Activated CD4-positive, alpha-beta T cell treated with anti-CD3 and anti-CD28 coated beads, Interleukin-2, amount 10 ng/mL, durations not matched to agents 7 days and 5 days (primary cell): ENCODE data around the gene ANKRD22. TPM values are rescaled to one million over a fixed set of nuclear protein-coding genes. Genes with fewer than 3 reads are reported as not detected.
A peak's percentile ranks its signal among the peaks of the same experiment; 100 is the strongest.

Source experiments
- CTCF ChIA-PET: fragments of 350-600 bp; sonication (Branson Sonifier 250); formaldehyde crosslinking; loops from one replicate; lab custom pipeline; 2021; ENCODE audit warnings: antibody characterized with exemption; lab: Charles Lee
- POLR2A ChIA-PET: fragments of 350-600 bp; sonication (Branson Sonifier 250); formaldehyde crosslinking; loops from one replicate; lab custom pipeline; 2021; ENCODE audit warnings: antibody characterized with exemption; lab: Charles Lee
- DNase-seq: peaks from one replicate; pipeline ENCODE4 v3.0.0-alpha.2; 2020
- H3K27ac Mint-ChIP-seq: one replicate; pipeline ENCODE4 v1.8.0; 2021; ENCODE audit warnings: mild to moderate bottlenecking, moderate library complexity, mixed read lengths
- H3K27me3 Mint-ChIP-seq: one replicate; pipeline ENCODE4 v1.8.0; 2021; ENCODE audit warnings: mixed read lengths
- H3K36me3 Mint-ChIP-seq: one replicate; pipeline ENCODE4 v1.8.0; 2021; ENCODE audit warnings: low read depth, mixed read lengths
- H3K4me1 Mint-ChIP-seq: one replicate; pipeline ENCODE4 v1.8.0; 2021; ENCODE audit warnings: mixed read lengths
- H3K4me3 Mint-ChIP-seq: one replicate; pipeline ENCODE4 v1.8.0; 2021; ENCODE audit warnings: mild to moderate bottlenecking, moderate library complexity, mixed read lengths
- H3K9me3 Mint-ChIP-seq: one replicate; pipeline ENCODE4 v1.8.0; 2021; ENCODE audit warnings: mixed read lengths
- total RNA-seq, 2 experiments: library from RNA; stranded (reverse); gene quantifications; one replicate each; pipeline ENCODE4 v1.2.3, GENCODE V29; 2021

The ANKRD22 gene
- total RNA-seq, 2 experiments from 2014 or later: 0.17 to 0.48 TPM

GRCh38 chr10:88870089-88870488, 18.4 kb upstream of the ANKRD22 start:
- Mint-ChIP-seq H3K27ac (no peak overlapping the region), H3K36me3 (peaks cover 2% of the 10 kb centered on the region), H3K4me3 (no peak overlapping the region), H3K9me3 (no peaks in the 10 kb centered on the region), H3K27me3 (peaks cover 9% of the 10 kb centered on the region), H3K4me1 (peaks cover 3% of the 10 kb centered on the region)
- POLR2A ChIA-PET: interaction anchor here (0.9 kb wide), 1 partner anchor 10 kb away, joined by 3 read pairs; no protein-coding TSS in a partner anchor
- CTCF ChIA-PET: interaction anchor here (0.7 to 1.4 kb wide), 7 partner anchors 8 to 148 kb away, joined by 3 to 6 read pairs (median 4); partner anchors contain the start of gene STAMBPL1
- DNase-seq: no peak

- CTCF ChIA-PET: interaction anchor here (1.0 kb wide), 1 partner anchor 10 kb away, joined by 3 read pairs; no protein-coding TSS in a partner anchor
Measured at GRCh38 chr10:88866454-88866853, 14.8 kb upstream of the ANKRD22 start.

GRCh38 chr10:88865281-88865876, 13.7 kb upstream of the ANKRD22 start:
- Mint-ChIP-seq H3K27me3 (peaks cover 11% of the 10 kb centered on the region), H3K4me1 (peaks cover 3% of the 10 kb centered on the region), H3K4me3 (no peak overlapping the region), H3K9me3 (no peaks in the 10 kb centered on the region), H3K27ac (no peak overlapping the region), H3K36me3 (no peaks in the 10 kb centered on the region)
- no peak for DNase-seq
- POLR2A ChIA-PET: no interaction called here
- CTCF ChIA-PET: no interaction called here

More at GRCh38 chr10:88866454-88866853, 14.8 kb upstream of the ANKRD22 start:
- DNase-seq: no peak
- POLR2A ChIA-PET: no interaction called here
- no peak overlapping the region for H3K27ac Mint-ChIP-seq
- H3K4me1 Mint-ChIP-seq: peaks cover 3% of the 10 kb centered on the region
- no peaks in the 10 kb centered on the region for H3K9me3 Mint-ChIP-seq
- peaks cover 2% of the 10 kb centered on the region for H3K36me3 Mint-ChIP-seq
- H3K27me3 Mint-ChIP-seq: peaks cover 13% of the 10 kb centered on the region
- H3K4me3 Mint-ChIP-seq: no peak overlapping the region

GRCh38 chr10:88861036-88861435, 9.4 kb upstream of the ANKRD22 start:
- Mint-ChIP-seq H3K4me1 (no peaks in the 10 kb centered on the region), H3K36me3 (no peaks in the 10 kb centered on the region), H3K4me3 (no peak overlapping the region), H3K27ac (no peak overlapping the region), H3K9me3 (no peaks in the 10 kb centered on the region), H3K27me3 (peaks cover 17% of the 10 kb centered on the region)
- CTCF ChIA-PET: interaction anchor here (1.6 kb wide), 1 partner anchor 25 kb away, joined by 4 read pairs; no protein-coding TSS in a partner anchor
- DNase-seq: no peak
- POLR2A ChIA-PET: no interaction called here

DNA sequence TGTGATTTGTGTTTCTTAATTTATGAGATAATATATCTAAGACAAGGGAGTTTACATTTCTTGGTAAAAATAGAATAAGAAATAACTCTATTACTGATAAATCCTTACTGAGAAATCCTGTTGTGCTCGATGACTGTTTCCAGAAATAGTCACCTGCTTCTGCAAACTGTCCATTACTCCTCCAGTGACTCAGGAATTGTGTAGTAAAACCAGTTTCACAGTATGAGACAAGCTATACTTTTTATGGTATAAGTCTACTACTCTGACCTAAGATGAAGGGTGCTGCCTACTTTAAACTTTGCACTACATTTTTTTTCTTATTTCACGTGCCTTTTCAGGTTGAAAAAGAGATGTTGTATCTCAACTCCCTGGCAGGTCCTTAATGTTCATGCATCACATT, 6.8 kb upstream of the ANKRD22 start:
- no peaks in the 10 kb centered on the region for H3K36me3 Mint-ChIP-seq
- ChIA-PET POLR2A (no interaction called here), CTCF (no interaction called here)
- H3K27me3 Mint-ChIP-seq: peaks cover 11% of the 10 kb centered on the region
- no peaks in the 10 kb centered on the region for H3K9me3 Mint-ChIP-seq
- DNase-seq: no peak
- no peak overlapping the region for H3K27ac Mint-ChIP-seq
- H3K4me3 Mint-ChIP-seq: no peak overlapping the region
- H3K4me1 Mint-ChIP-seq: peaks cover 2% of the 10 kb centered on the region

DNA sequence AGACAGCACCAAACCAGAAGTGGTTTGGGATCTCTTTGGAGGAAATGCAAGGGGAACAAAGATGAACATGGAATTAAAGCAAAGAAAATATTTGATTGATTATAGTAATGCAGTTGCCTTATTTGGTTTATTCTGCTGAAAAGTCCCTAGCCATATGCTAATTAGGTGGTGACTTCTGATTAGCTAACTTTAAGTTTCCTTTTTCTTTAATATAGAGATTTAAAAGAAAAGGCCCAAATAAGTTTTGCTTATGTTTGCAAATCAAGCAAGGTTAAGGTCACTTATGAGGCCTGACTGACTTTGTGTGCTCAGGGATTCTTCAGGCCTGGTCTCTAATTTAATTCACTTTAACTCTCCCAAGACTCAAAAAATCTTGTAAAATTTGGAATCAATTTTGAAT, 6.2 kb upstream of the ANKRD22 start:
- CTCF ChIA-PET: interaction anchor here (1.3 kb wide), 1 partner anchor 12 kb away, joined by 4 read pairs; no protein-coding TSS in a partner anchor
- POLR2A ChIA-PET: no interaction called here
- no peaks in the 10 kb centered on the region for H3K9me3 Mint-ChIP-seq

DNA sequence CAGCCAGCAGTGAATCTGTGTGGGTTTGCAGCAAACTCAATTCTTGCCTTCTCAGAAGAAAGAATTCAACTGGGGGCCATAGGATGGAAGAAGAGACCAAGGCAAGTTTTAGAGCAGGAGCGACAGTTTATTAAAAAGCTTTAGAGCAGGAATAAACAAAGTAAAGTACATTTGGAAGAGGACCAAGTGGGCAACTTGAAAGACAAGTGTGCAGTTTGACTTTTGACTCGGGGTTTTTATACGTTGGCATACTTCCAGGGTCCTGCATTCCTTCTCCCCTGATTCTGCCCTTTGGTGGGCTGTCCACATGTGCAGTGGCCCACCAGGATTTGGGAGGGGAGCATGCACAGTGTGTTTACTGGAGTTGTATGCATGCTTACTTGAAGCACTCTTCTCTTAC, 3.0 kb upstream of the ANKRD22 start:
- no peak for DNase-seq
- H3K36me3 Mint-ChIP-seq: no peaks in the 10 kb centered on the region
- H3K4me3 Mint-ChIP-seq: no peak overlapping the region
- H3K27me3 Mint-ChIP-seq: peaks cover 6% of the 10 kb centered on the region
- H3K4me1 Mint-ChIP-seq: peaks cover 8% of the 10 kb centered on the region
- H3K9me3 Mint-ChIP-seq: no peaks in the 10 kb centered on the region
- POLR2A ChIA-PET: no interaction called here
- H3K27ac Mint-ChIP-seq: no peak overlapping the region
- CTCF ChIA-PET: interaction anchor here (1.9 kb wide), 1 partner anchor 9 kb away, joined by 5 read pairs; no protein-coding TSS in a partner anchor

More for the DNA sequence above, 6.2 kb upstream of the ANKRD22 start:
- H3K36me3 Mint-ChIP-seq: no peaks in the 10 kb centered on the region
- no peak overlapping the region for H3K4me3 Mint-ChIP-seq
- H3K27ac Mint-ChIP-seq: no peak overlapping the region
- peaks cover 6% of the 10 kb centered on the region for H3K4me1 Mint-ChIP-seq
- H3K27me3 Mint-ChIP-seq: peaks cover 6% of the 10 kb centered on the region
- no peak for DNase-seq

DNA sequence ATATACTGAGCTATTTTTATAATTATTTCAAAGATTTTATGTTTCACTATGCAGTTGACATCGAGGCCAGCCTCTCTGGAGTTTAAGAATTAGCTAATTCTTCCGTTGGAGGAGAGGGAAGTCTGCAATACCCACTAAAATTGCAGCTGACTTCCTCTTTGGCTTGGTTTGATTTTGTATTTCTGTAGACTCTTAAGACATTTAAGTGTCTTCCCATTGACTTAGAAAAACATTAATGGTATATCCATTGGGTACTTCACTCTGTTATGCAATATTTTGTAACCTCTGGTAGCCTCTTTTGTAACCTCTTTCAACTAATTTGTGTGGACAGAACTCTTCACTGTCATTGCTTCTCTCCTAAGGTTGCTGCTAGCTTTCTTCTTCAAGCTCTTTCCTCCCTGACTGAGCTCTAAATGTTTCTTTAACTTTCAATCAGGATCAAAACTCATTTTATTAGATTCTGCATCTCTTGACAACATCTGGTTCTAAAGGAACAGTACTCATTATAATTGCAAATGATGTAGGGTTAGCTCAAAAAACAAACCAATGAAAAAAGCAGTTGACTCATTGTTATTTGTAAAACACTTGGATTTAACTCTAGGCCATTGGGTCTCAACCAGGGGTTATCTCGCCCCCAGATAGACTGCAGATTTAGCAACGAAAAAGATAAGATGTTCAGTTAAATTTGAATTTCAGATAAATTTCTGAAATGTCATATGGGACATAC, 1.7 kb upstream of the ANKRD22 start:
- H3K9me3 Mint-ChIP-seq: no peaks in the 10 kb centered on the region

DNA sequence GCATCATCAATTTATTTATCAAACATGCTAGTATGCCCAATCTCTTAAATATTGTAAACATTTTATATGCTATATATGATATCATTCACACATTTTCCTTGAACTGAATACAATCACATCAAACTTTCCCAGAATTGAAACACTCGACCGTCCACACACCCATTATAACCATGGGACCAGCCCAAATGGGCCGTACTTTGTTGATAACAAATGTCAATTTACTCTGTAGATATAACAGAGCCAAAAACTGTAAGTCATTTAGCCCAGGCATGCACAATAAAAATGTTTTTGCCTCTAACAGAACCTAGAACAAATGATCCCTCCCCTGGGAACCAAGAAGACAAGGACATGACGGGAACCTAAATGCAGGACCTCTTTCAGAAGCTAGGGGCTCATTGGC, 683 bp upstream of the ANKRD22 start:
- peaks cover 21% of the 10 kb centered on the region for H3K4me1 Mint-ChIP-seq
- no peak overlapping the region for H3K27ac Mint-ChIP-seq
- no peak overlapping the region for H3K4me3 Mint-ChIP-seq
- H3K27me3 Mint-ChIP-seq: peaks cover 6% of the 10 kb centered on the region
- no peaks in the 10 kb centered on the region for H3K9me3 Mint-ChIP-seq
- H3K36me3 Mint-ChIP-seq: no peaks in the 10 kb centered on the region
- CTCF ChIA-PET: interaction anchor here (1.1 to 2.0 kb wide), 3 partner anchors 17 to 80 kb away, joined by 4 to 12 read pairs (median 5); no protein-coding TSS in a partner anchor
- POLR2A ChIA-PET: no interaction called here
- no peak for DNase-seq

More for the DNA sequence above, 1.7 kb upstream of the ANKRD22 start:
- no peak overlapping the region for H3K4me3 Mint-ChIP-seq
- no peak for DNase-seq
- peaks cover 18% of the 10 kb centered on the region for H3K4me1 Mint-ChIP-seq
- H3K36me3 Mint-ChIP-seq: no peaks in the 10 kb centered on the region
- CTCF ChIA-PET: interaction anchor here (0.7 to 2.0 kb wide), 6 partner anchors 9 to 905 kb away, joined by 3 to 12 read pairs (median 4); no protein-coding TSS in a partner anchor
- H3K27me3 Mint-ChIP-seq: peaks cover 6% of the 10 kb centered on the region
- POLR2A ChIA-PET: no interaction called here
- no peak overlapping the region for H3K27ac Mint-ChIP-seq

- H3K4me3 Mint-ChIP-seq: no peak overlapping the region
- ChIA-PET CTCF (no interaction called here), POLR2A (no interaction called here)
- no peaks in the 10 kb centered on the region for H3K36me3 Mint-ChIP-seq
- peaks cover 1% of the 10 kb centered on the region for H3K27me3 Mint-ChIP-seq
- no peak overlapping the region for H3K27ac Mint-ChIP-seq
- H3K9me3 Mint-ChIP-seq: peaks cover 1% of the 10 kb centered on the region
- no peak for DNase-seq
- H3K4me1 Mint-ChIP-seq: peaks cover 21% of the 10 kb centered on the region
Measured at GRCh38 chr10:88850712-88851111, 932 bp downstream of the ANKRD22 start.

- peaks cover 3% of the 10 kb centered on the region for H3K9me3 Mint-ChIP-seq
- H3K4me3 Mint-ChIP-seq: no peak overlapping the region
Measured at GRCh38 chr10:88849234-88849633, 2.4 kb downstream of the ANKRD22 start.

GRCh38 chr10:88848499-88848898, 3.1 kb downstream of the ANKRD22 start:
- Mint-ChIP-seq H3K9me3 (peaks cover 3% of the 10 kb centered on the region), H3K27ac (peak overlapping the region; percentile 58), H3K36me3 (peaks cover 4% of the 10 kb centered on the region), H3K4me3 (no peak overlapping the region), H3K27me3 (peaks cover 13% of the 10 kb centered on the region), H3K4me1 (peaks cover 19% of the 10 kb centered on the region)
- CTCF ChIA-PET: interaction anchor here (0.9 to 1.0 kb wide), 2 partner anchors 12 to 13 kb away, joined by 3 to 4 read pairs; no protein-coding TSS in a partner anchor
- POLR2A ChIA-PET: no interaction called here
- DNase-seq: no peak

More at GRCh38 chr10:88849234-88849633, 2.4 kb downstream of the ANKRD22 start:
- H3K27me3 Mint-ChIP-seq: peaks cover 11% of the 10 kb centered on the region
- ChIA-PET POLR2A (no interaction called here), CTCF (interaction anchor here (0.6 kb wide), 1 partner anchor 309 kb away, joined by 5 read pairs; no protein-coding TSS in a partner anchor)
- H3K36me3 Mint-ChIP-seq: peaks cover 4% of the 10 kb centered on the region
- no peak overlapping the region for H3K27ac Mint-ChIP-seq
- peaks cover 21% of the 10 kb centered on the region for H3K4me1 Mint-ChIP-seq
- DNase-seq: no peak

GRCh38 chr10:88843171-88843570, 8.5 kb downstream of the ANKRD22 start:
- DNase-seq: no peak
- peaks cover 4% of the 10 kb centered on the region for H3K36me3 Mint-ChIP-seq
- ChIA-PET CTCF (interaction anchor here (4.4 kb wide), 1 partner anchor 7 kb away, joined by 29 read pairs; no protein-coding TSS in a partner anchor), POLR2A (no interaction called here)
- peaks cover 3% of the 10 kb centered on the region for H3K9me3 Mint-ChIP-seq
- peaks cover 16% of the 10 kb centered on the region for H3K27me3 Mint-ChIP-seq
- H3K27ac Mint-ChIP-seq: no peak overlapping the region
- peaks cover 9% of the 10 kb centered on the region for H3K4me1 Mint-ChIP-seq
- no peak overlapping the region for H3K4me3 Mint-ChIP-seq
